Kasumi-1 (cell line): ENCODE results near the gene MAP2K6.

Source experiments
- DNase-seq, 2 experiments: peaks; one replicate each; lab custom pipeline; 2025; lab: John Stamatoyannopoulos, UW

Gene MAP2K6

DNA sequence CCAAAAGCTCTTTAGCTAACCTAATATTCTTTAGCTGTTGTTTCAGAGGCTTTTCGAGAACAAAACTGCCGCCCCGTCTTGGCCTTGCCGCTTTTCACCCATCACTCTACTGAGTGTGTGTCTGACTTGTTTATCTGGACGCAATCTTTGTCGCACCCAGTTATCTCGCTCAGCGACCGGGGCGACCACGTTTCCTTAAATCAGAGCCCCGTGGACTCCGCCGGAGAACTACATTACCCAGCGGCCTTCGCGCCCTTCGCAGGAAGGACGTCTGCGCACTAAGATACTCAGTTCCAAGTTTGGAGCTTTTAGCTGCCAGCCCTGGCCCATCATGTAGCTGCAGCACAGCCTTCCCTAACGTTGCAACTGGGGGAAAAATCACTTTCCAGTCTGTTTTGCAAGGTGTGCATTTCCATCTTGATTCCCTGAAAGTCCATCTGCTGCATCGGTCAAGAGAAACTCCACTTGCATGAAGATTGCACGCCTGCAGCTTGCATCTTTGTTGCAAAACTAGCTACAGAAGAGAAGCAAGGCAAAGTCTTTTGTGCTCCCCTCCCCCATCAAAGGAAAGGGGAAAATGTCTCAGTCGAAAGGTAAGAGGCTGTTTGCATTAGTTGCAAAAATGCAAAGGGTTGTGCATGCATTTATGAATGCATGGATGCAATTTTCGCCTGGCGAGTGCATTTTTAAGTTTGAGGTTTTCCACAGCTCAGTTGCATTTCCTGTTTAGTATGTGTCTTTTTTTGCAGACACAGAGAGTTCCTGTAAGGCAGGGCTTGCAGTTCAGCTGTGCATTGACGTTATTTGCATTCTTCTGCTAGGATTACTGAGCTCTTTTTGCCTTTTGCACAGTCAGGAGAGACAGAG is at the start of gene MAP2K6:
Gene MAP2K6, plus strand, starts transcription at position 290 of the 867 bp plus-strand sequence. Its CDS starts 288 bp downstream, at position 578.
- peak; percentile 93 to 96 for DNase-seq

DNA sequence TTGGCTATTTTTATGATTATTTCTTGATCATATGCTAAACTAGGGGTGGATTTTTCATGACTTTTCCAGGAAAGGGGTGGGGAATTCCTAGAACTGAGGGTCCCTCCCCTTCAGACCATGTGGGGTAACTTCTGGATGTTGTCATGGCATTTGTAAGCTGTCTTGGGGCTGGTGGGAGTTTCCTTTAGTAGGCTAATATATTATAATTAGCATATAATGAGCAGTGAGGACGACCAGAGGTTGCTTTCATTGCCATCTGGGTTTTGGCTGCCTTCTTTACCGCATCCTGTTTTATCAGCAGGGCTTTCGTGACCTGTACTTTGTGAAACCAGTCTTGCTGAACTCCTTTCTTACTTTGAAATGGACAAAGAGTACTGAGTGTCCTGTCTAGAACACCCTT is 47.2 kb upstream of the MAP2K6 start:
- DNase-seq = no peak

DNA sequence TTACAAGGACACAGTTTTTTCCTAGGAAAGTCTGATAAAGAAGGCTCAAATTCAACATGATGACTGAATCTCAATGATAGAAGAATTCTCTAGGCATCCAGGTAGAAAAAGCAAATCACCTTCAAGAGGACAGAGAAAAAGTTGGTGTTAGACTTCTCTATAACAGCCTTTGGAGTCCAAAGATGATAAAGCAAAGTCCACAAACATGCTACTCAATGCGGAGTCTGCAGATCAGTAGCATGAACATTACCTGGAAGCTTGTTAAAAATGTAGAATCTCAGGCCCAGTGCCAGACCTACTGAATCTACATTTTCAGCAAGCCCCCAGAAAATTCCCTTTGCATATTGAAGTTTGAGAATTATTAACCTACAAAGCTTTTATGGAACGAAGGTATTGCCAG is 41.4 kb upstream of the MAP2K6 start:
- no peak for DNase-seq

DNA sequence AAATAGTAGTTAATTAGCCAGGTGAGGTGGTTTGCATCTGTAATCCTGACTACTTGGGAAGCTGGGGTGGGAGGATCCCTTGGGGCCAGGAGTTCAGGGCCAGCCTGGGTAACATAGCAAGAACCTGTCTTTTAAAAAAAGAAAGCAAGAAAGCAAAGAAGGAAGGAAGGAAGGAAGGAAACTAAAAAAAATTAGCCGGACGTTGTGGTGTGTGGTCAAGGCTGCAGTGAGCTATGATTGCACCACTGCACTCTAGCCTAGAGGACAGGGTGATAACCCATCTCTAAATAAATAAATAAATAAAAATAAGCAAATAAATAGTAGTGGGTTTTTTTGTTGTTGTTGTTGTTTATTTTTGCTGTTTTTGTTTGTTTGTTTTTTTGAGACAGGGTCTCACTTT is 39.3 kb upstream of the MAP2K6 start:
- no peak for DNase-seq

DNA sequence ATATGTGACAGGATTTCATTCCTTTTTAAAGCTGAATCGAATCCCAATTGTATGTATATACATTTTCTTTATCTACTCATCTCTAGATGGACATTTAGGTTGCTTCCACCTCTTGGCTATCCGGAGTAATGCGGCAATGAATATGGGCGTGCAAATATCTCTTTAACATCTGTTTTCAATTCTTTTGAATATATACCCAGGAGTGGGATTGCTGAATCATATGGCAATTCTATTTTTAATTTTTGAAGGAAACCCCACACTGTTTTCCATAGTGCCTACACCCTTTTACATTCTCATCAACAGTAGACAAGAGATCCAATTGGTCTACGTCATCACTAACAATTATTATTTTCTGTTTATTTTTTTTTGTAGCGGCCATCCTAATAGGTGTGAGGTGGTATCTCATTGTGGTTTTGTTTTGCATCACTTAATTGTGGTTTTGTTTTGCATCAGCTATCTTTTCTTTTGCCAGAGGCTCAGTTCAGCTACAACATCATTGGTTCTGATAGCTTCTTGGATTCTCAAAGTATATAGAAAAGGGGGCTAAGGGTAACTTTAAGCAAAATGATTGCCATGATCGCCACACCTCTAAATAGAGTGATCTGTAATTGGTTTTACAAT is 25.6 kb upstream of the MAP2K6 start:
- DNase-seq = no peak

DNA sequence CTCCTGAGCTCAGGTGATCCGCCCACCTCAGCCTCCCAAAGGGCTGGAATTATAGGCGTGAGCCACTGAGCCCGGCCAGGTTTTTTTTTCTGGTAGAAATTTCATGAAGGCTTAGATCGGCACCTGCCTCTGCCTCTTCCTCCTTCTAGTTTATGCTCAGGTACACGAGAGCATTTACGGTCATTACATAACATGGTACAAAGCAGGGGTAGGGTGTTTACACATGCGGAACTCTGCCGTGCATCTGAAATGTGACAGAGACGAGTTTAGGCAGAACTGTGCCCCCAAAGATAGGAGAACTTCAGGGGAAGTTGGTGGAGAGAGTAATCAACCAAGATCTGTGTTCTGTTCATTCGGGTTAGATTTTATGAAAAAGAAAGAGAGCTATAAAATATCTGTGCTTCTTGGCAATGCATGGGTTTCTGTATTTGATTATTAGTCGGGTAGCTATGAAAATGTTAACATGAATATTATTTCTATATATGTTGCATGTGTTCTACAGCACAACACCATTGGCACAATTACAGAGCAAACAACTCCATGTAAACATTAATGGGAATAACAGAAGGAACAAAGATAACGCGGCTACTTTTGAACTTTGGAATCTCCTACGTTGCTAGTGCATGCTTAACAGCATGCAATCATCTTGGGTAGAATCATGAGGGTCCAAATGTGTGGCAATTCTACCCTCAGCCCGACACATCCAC is 23.5 kb upstream of the MAP2K6 start:
- no peak for DNase-seq

DNA sequence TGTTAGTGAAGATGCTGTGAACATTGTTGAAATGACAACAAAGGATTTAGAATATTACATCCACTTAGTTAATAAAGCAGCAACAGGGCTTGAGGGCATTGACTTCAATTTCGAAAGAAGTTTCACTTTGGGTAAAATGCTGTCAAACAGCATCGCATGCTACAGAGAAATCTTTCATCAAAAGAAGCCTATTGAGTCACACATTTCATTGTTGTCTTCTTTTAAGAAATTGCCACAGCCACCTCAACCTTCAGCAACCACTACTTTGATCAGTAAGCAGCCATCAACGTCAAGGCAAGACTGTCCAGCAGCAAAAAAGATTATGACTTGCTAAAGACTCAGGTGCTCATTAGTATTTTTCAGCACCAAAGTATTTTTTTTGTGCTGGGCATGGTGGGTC is 13.2 kb upstream of the MAP2K6 start:
- DNase-seq = no peak

DNA sequence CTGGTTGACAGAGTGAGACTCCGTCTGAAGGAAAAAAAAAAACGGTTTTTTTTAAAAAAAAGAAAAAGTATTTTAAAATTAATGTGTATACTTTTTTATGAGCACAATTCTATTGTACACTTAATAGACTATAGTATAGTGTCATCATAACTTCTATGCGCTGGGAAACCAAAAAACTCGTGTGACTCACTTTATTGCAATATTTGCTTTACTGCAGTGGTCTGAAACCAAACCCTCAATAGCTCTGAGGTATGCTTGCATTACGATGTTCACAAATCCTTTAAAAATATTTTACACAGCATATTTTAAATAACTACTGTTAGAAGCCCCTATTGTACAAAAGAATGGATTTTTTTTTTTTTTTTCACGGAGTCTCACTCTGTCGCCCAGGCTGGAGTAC is 12.4 kb upstream of the MAP2K6 start:
- no peak for DNase-seq

DNA sequence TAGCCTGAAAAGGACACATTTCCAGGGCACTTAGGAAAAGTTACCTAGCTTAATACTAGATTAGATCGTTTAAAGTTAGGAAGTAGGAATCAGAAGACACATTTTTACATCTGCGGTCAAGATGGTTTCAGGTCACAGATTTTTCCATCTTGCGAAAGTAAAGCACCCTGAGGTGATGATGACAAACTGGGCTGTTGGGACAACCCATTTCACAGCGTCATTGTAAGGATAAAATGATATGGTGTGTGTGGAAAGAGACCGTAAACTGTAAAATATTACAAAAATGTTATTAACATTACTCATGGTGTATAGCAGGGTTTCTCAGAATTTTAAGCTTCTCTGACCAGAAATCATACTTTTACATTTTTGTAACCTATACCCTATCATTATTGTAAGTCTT is 10.1 kb upstream of the MAP2K6 start:
- no peak for DNase-seq

DNA sequence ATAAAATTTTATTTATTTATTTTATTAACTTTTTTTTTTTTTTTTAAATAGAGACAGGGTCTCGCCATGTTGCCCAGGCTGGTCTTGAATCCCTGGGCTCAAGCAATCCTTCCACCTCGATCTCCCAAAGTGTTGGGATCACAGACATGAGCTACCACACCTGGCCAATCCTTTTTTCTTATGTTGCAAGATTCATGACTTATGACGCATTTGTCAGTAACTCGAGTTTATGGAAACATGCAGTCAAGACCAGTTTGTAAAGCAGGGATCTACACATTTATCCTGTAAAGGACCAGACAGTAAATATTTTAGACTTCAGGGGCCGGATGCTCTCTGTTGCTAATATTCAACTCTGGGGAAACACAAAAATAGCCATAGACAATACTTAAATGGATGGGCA is 9.4 kb upstream of the MAP2K6 start:
- no peak for DNase-seq

DNA sequence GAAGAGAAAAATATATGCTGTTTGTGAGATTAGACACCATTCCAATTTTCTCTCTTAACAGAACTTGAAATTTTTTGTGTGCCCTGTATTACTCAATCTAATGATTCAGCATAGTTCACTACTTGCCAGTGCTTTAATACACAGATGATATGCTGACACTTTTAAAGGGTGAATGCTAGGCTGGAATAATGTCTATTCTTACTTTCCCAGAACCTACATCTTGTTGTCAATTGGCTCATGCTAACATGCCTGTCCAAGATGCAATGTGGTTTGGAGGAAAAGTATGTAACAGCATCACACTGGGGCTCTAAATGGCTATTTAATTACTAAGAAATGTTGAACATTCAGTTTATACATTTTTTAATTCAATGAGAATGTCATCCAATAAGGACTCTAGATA is 7.6 kb upstream of the MAP2K6 start:
- DNase-seq = no peak

DNA sequence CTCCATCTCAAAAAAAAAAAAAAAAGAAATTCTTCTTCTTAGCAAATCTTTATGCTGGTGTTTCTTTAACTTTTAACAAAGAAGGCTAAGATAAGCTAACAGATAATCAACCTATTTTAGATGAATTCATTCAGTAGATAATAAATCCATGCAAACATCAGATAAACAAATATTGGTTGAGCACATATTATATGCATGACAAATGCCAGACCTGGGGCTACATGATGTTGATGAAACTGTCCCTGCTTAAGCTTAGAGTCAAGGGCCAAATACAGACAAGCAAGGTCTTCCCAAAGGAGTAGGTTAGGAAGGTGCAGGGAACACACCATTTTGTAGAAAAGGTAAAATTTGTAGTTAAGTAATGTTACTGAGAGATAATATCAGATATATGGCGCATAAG is 6.7 kb upstream of the MAP2K6 start:
- no peak for DNase-seq

DNA sequence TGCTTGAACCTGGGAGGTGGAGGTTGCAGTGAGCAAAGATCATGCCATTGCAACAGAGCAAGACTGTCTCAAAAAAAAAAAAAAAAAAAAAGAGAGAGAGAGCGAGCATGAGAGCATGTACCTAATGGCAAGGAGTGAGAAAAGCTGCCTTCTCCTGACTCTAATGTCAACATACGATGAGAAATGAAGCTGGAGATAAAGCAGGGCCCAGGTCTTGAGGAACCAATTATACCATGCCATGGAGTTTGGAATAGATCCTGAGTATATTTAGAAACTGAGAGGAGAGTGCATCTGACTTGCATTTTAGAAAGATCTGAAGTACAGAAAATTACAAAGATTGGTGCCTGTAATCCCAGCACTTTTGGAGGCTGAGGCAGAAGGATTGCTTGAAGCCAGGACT is 3.8 kb upstream of the MAP2K6 start:
- no peak for DNase-seq

DNA sequence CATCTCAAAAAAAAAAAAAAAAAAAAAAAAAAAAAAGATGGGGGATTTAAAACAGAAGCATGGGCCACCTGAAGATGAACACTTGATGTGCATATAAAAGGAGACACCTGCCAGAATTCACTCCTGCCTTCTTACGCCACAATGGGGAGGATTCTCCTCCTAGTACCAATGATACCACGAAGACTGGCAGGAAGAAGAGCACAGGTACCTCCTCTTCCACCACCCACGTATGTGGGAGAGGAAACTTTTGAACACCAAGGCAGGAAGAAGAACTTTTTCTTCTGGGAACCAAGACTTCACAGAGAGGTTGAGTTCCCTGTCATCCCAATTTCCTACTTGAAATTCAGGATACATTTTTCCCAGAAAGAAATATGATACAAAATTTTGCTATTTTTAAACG is 2.7 kb upstream of the MAP2K6 start:
- DNase-seq = no peak

DNA sequence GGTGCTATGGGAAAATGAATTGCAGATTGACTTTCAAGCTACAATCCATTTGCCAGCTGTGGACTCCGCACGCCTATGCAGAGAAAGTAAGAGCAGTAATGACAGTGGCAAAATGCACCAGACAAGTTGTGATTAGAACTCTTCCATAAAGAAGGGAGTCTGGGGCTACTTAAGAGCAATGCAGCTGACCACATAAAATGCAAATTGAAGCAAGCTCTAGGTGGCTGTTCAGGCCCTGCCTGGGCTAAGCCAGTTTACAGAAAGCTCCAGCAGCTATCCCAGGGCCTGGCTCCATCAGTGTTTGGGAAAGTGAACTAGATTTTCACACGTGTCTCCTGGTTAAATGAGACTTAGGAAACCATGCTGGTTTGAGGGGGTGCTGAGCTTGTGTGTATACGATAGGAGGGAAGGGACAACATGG is 2.2 kb upstream of the MAP2K6 start:
- no peak for DNase-seq

DNA sequence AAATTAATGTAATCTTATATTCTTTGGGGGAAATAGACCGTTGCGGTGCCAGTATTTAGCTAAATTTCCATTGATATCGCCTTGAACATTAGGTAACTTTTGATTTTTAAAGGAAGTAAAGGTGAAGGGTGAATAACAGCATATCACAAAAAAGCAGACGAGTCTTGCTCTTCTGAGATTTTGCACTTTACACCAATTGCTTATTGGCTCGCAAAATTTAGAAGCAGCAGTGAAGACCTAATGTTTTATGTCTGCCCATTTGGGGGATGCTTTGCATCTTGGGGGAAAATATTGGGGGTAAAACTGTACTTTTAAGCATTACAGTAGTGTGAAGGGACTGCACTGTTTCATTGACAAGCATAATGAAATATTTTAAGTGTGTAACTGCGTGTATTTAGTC is 934 bp downstream of the MAP2K6 start:
- DNase-seq = no peak

DNA sequence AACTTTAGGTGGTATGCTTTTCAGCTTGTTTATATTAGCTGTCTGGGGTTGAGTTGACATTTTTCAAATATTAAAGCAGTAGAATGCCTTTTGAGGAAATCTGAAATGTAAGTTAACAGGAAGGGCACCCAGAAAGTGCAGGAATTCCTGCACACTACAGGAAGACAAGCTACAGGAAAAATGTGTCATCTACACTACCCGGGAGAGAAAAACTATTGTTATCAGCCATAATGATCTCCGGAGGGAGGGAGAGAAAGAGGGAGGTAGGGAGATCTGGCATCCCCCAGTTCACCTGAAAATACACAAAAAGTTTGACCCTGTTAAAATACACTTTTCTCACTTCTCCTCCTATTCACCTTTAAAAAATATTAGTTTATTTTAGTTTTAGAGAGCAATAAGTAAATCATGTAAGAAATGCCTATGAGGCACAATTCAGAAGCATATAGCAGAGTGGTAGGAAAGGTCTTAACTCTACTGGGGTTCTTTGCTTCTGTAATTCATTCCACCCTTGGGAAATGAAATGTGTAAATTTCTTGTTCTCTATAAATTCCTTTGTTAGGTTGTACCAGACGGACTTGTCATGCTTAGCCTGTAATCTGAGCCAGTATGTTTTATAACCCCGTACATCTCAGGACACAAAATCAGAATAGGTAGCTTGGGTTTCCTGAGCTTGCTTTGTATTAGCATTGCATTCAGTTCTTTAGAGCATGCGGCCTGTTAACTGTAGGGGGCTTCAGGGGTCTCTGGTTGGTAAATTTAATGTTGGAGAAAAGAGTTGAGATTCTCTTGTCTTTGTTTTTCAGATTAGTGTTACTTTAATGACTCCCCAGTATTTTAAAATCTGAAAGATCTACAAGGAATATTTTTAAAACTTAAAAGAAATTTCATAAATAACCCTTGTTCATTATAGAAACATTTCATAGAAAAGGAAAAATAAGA is 3.3 kb downstream of the MAP2K6 start:
- no peak for DNase-seq

DNA sequence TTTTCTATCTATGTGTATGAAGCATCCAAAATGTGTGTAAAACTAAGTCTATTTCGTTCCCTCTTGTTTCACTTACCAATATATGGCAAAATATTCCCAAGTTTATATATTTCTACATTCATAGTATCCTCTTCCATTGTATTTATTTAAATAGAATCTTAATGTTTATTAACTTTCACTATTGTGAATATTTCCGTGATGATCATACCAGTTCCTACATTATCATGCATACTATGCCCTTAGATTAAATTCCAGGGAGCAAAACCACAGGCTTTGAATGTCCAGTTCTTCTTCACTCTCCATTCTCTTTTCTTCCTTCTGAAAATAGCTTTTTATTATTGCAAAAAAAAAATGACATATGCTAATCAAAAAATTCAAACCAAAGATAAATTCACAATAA is 4.0 kb downstream of the MAP2K6 start:
- DNase-seq = no peak

DNA sequence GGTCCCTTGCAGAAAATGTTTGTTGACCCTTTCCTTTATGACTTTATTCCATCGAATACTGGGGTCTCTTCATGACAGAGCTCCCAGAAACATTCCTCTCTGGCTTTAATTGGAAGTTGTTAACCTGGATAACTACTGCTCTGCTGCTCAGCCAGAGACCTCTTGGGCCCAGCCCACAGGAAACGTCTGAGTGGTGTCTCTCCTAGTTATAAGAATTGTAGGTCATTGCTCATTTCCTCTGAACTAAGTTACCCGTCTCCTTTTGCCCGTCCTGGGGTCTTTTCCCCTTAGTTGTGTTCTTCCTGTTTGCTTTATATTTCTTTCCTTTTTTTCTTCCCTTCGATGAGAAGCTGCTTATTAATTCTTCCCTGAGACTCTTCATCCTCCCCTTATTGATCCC is 9.0 kb downstream of the MAP2K6 start:
- DNase-seq = peak; percentile 84 to 85

DNA sequence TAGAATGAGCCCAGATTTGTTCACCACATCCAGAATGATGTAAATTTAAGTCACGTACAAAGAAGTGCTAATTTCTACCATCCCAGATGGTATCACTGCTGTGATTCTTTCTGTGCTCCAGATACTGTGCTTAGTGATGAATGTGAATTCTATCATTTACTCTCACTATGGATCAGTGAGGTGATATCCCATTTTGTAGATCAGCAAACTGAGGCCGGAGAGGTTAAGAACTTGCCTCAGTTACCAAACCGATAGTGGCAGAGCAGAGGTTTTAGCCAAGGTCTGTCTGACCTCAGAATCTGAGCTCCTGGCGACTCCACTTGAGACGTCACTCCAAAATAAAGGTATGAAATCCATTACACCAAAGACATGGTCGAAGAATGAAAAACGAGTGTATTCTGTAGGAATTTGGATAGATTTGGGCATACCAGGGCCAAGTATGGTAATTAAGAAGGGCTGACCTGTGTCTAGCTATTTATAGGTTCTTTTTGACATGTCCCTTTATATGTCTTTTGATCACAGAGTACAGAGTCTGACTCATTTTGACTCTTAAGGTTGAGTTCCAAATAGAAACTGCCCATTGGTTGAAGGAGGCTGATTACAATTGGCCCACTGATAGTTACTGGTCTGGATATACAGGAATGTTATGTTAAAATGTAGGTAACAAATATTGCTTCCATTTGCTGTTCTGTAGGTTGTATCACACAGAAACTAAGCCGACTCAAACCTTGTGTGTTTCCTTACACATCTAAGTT is 10.0 kb downstream of the MAP2K6 start:
- DNase-seq = no peak

DNA sequence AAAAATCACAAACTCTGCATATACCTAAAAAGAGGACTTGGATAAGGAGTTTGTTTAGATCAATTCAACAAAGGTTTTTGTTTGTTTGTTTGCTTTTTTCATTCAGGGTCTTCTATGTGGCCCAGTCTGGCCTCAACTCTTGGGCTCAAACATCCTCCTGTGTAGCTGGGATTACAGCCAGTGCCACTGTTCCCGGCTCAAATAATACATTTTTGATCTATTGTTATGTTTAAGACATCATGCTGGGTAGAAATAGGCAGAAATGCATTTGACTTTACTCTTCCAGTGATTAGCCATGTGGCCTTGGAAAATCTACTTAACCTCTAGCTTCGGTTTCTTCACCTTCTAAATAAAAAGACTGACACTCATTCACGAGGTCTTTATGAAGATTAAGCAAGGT is 11.5 kb downstream of the MAP2K6 start:
- DNase-seq = no peak
